GM19238 (cell line): ENCODE results near the gene ACKR4.
A peak's percentile ranks its signal among the peaks of the same experiment; 100 is the strongest.
"Not testable (repeated sequence)": the region's sequence is repeated elsewhere in the genome, so short reads cannot be mapped to it uniquely, and the experiment has no call there.

Experiments
- DNase-seq: peaks from one replicate; pipeline ENCODE4 v3.0.0; 2011; ENCODE audit warnings: low spot score; ENCODE audit not compliant: insufficient read length

Gene ACKR4

DNA sequence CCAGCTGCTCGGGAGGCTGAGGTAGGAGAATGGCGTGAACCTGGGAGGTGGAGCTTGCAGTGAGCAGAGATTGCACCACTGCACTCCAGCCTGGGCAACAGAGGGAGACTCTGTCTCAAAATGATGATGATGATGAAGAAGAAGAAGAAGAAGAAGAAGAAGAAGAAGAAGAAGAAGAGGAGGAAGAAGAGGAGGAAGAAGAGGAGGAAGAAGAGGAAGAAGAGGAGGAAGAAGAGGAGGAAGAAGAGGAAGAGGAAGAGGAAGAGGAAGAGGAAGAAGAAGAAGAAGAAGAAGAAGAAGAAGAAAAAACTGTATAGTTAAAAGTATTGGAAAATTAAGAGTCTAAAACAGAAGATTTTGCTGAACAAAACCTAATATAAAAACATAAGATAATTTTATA lies 44.4 kb downstream of the ACKR4 start:
- DNase-seq, result not testable (repeated sequence)

DNA sequence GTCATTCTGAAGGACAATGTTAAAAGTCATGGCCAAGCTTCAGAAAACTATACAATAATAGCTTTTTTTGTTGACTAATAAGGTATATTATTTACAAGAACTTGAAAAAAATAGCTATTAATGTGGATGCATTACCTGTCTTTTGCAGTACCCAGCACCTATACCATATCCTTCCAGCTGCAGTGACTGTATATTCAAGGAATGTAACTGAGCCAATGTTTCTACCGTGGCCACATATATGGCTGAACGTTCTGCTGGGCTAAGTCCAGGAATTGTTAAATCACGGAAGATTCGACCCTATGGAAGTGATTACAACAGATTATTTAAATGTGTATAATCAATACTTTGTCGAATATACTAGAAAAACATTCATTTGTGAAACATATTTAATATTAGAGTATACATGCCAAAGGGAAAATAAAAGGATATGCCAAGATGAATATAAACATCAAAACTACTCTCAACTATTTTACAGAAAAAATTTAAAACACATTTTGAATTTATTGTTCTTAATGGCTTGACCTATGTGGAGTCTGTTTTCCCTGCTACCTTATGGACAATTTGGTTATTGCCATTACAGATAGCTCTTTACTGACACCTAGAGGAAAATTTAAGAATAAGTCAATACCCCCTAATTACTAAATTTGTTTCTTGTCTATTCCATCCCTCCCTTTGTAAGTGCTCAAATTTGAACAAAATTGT lies 44.9 kb downstream of the ACKR4 start:
- peak; percentile 12 for DNase-seq

DNA sequence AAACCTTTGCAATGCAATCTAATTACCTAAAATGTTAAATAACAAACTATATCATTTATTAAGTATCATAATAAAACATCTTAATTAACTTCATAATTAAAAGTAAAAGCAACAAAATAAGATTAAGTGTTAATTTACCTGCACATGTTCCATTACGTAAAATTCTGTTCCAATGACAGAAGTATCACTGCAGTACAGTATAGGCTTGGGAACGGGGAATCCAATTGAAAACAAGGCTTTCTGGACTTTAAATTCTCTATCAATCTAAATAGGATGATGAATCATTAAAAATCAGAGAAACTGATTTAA lies 45.4 kb downstream of the ACKR4 start:
- no peak for DNase-seq

DNA sequence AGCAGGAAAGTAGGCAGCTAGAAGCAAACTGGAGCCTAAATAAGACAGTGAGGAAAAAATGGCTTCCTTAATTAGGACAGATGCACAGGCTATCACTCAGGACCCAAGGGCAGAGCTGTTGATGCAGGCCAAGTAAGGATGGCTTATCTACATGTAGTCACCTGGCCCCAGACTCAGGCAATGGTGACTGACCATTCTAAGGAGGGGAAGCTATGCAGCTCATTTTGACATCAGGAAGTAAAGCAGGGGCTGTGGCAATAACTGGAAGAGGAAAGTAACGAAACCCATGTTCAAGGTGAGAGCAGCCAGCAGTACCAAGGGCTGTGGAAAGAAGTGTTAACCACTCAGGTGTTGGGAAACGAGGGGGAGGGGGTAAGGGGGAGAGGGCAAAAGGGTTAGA lies 46.3 kb downstream of the ACKR4 start:
- DNase-seq, result no peak

DNA sequence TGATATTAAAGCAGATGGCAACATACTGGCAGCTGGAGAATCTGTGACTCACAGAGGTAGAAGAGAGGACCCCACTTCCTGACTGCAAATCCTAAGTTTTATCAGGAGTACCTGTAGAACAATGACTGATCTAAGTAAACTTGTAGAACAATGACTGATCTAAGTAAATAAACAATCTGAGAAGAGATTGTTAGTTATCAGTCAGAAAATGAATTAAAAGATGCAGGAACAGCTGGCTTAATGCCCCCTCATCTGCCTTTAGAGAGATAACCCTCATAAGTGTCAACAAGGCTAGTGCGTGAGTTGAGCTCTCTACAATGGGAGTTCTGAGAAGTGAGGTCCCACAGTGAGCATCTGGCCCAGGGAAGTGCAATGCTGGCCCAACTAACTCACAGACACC lies 48.0 kb downstream of the ACKR4 start:
- DNase-seq, result no peak

DNA sequence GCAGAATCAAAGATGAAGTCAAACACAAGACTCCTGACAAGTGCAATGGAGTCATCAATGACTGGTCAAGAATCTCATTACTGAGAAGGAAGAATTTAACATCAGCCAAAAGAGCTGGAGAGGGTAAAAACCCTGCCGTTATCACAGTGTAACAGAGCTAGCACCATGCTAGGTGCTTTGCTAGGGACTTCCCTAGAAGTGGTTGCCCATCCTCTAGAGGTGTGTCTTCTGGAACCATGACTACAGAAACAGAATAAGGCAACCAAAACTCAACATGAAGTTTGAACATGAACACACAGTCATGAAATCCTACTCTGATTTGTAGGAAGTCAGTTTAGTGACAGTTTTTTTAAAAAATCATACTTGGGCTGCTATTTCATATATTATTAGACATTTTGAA lies 53.1 kb downstream of the ACKR4 start:
- DNase-seq, result no peak
